Neural cell (in vitro differentiated cells): ENCODE measurements around the gene TMEFF2. TPM values are rescaled to one million over a fixed set of nuclear protein-coding genes. Genes with fewer than 3 reads are reported as not detected.

Experiments used
- H2AFZ ChIP-seq: fragments of 200-600, 300-800 bp; sonication (generic), shearing (Covaris generic); 2 replicates; pipeline ENCODE4 v1.6.0; 2014; ENCODE audit warnings: low read depth, mild to moderate bottlenecking, antibody characterized with exemption, low read length, moderate library complexity
- H3F3A ChIP-seq: fragments of 200-600 bp; shearing (Covaris generic); 2 replicates; pipeline ENCODE4 v1.6.1; 2016; ENCODE audit warnings: mild to moderate bottlenecking, moderate library complexity, mixed read lengths, antibody characterized with exemption, low read length; ENCODE audit not compliant: insufficient read depth, poor library complexity, severe bottlenecking
- H3K27ac ChIP-seq: fragments of 200-600, 300-800 bp; sonication (generic), shearing (Covaris generic); 2 replicates; pipeline ENCODE4 v1.5.1; 2014; ENCODE audit warnings: mild to moderate bottlenecking, low read length, moderate library complexity
- H3K27me3 ChIP-seq: fragments of 300-800, 200-600 bp; sonication (generic), shearing (Covaris generic); 2 replicates; pipeline ENCODE4 v1.6.0; 2014; ENCODE audit warnings: mild to moderate bottlenecking, low read depth, low read length, moderate library complexity; ENCODE audit not compliant: insufficient read depth
- H3K36me3 ChIP-seq: fragments of 300-800, 200-600 bp; sonication (generic), shearing (Covaris generic); 2 replicates; pipeline ENCODE4 v1.5.1; 2014; ENCODE audit warnings: mild to moderate bottlenecking, antibody characterized with exemption, low read length, moderate library complexity; ENCODE audit not compliant: insufficient read depth
- H3K4me2 ChIP-seq: fragments of 300-800, 200-600 bp; sonication (generic), shearing (Covaris generic); 2 replicates; pipeline ENCODE4 v1.6.0; 2014; ENCODE audit warnings: mild to moderate bottlenecking, low read length
- H3K4me3 ChIP-seq: fragments of 300-800, 200-600 bp; sonication (generic), shearing (Covaris generic); 2 replicates; pipeline ENCODE4 v1.5.1; 2014; ENCODE audit warnings: mild to moderate bottlenecking, low read length, moderate library complexity
- H3K79me2 ChIP-seq: fragments of 200-600 bp; shearing (Covaris generic); replicated peaks from 2 replicates; pipeline ENCODE4 v1.6.0; 2014; ENCODE audit warnings: mild to moderate bottlenecking, low read length, moderate library complexity; ENCODE audit not compliant: insufficient read depth
- H3K9ac ChIP-seq: fragments of 300-800, 200-600 bp; sonication (generic), shearing (Covaris generic); 2 replicates; pipeline ENCODE4 v1.6.1; 2016; ENCODE audit warnings: mild to moderate bottlenecking, low read length, mixed read lengths
- H3K9me2 ChIP-seq: fragments of 200-600 bp; shearing (Covaris generic); 2 replicates; pipeline ENCODE4 v1.6.1; 2016; ENCODE audit warnings: mild to moderate bottlenecking, low read length, mixed read lengths; ENCODE audit not compliant: insufficient read depth
- H3K9me3 ChIP-seq: fragments of 200-600, 300-800 bp; sonication (generic), shearing (Covaris generic); 2 replicates; pipeline ENCODE4 v1.6.1; 2016; ENCODE audit warnings: mild to moderate bottlenecking, mixed run types, low read length, moderate library complexity, mixed read lengths
- H4K20me1 ChIP-seq: fragments of 200-600 bp; shearing (Covaris generic); 2 replicates; pipeline ENCODE4 v1.6.1; 2016; ENCODE audit warnings: mild to moderate bottlenecking, mixed run types; ENCODE audit not compliant: insufficient read depth
- CTCF ChIP-seq: fragments of 450-650 bp; IDR thresholded peaks from 2 replicates; pipeline ENCODE4 v1.5.1; 2014; ENCODE audit warnings: antibody characterized with exemption, mild to moderate bottlenecking, moderate library complexity; ENCODE audit not compliant: poor library complexity, severe bottlenecking
- EP300 ChIP-seq: fragments of 450-650 bp; conservative IDR thresholded peaks from 2 replicates; pipeline ENCODE4 v1.6.1; 2014; ENCODE audit warnings: antibody characterized with exemption, mild to moderate bottlenecking, moderate library complexity; ENCODE audit not compliant: poor library complexity, severe bottlenecking
- EZH2 ChIP-seq: fragments of 200-600, 300-800 bp; shearing (Covaris generic), sonication (generic); IDR thresholded peaks from 2 replicates; pipeline ENCODE4 v1.6.1; 2014; ENCODE audit warnings: antibody characterized with exemption, low read length, borderline replicate concordance, mild to moderate bottlenecking; ENCODE audit not compliant: insufficient read depth, poor library complexity, severe bottlenecking
- MXI1 ChIP-seq: fragments of 450-650 bp; conservative IDR thresholded peaks from 2 replicates; pipeline ENCODE4 v1.6.1; 2014; ENCODE audit warnings: antibody characterized with exemption, mild to moderate bottlenecking; ENCODE audit not compliant: poor library complexity, severe bottlenecking
- POLR2AphosphoS5 ChIP-seq: IDR thresholded peaks from 2 replicates; pipeline ENCODE4 v1.6.1; 2012
- RAD21 ChIP-seq: fragments of 450-650 bp; conservative IDR thresholded peaks from 2 replicates; pipeline ENCODE4 v1.6.1; 2014; ENCODE audit warnings: antibody characterized with exemption, mild to moderate bottlenecking, moderate library complexity
- REST ChIP-seq: IDR thresholded peaks from 2 replicates; pipeline ENCODE4 v1.6.1; 2012; ENCODE audit warnings: borderline replicate concordance
- SMC3 ChIP-seq: fragments of 450-650 bp; conservative IDR thresholded peaks from 2 replicates; pipeline ENCODE4 v1.6.1; 2014; ENCODE audit warnings: antibody characterized with exemption, mild to moderate bottlenecking, moderate library complexity; ENCODE audit not compliant: poor library complexity
- TAF1 ChIP-seq: IDR thresholded peaks from 2 replicates; pipeline ENCODE4 v1.6.1; 2012; ENCODE audit warnings: low read depth
- polyA plus RNA-seq: library from polyadenylated mRNA; depleted of rRNA; stranded (reverse); fragments of >200 nt; gene quantifications from 2 replicates; pipeline ENCODE4 v1.2.3, GENCODE V29; 2014

Gene TMEFF2
- polyA plus RNA-seq, 1 donor from 2014 or later = 24.6 TPM

GRCh38 chr2:191959209-191959608 lies 235.5 kb downstream of the TMEFF2 start:
- Histone ChIP-seq H3K27ac (no peak overlapping the region), H3K79me2 (no peaks in the 10 kb centered on the region), H3K9me3 (no peaks in the 10 kb centered on the region), H3K9ac (no peak overlapping the region), H4K20me1 (no peaks in the 10 kb centered on the region), H3K4me3 (no peak overlapping the region), H3K4me2 (no peak overlapping the region), H3F3A (no peaks in the 10 kb centered on the region), H3K27me3 (no peaks in the 10 kb centered on the region), H3K36me3 (no peaks in the 10 kb centered on the region), H2AFZ (no peak overlapping the region), H3K9me2 (no peaks in the 10 kb centered on the region)
- no peak for TF ChIP-seq SMC3
- TF ChIP-seq TAF1 = no peak
- no peak for TF ChIP-seq POLR2AphosphoS5
- no peak for TF ChIP-seq MXI1
- TF ChIP-seq EP300 = no peak
- TF ChIP-seq RAD21 = no peak
- TF ChIP-seq CTCF = no peak
- TF ChIP-seq REST = no peak
- no peak for TF ChIP-seq EZH2

GRCh38 chr2:191957996-191958860 lies 236.5 kb downstream of the TMEFF2 start:
- Histone ChIP-seq H3K9me3 (no peaks in the 10 kb centered on the region), H2AFZ (no peak overlapping the region), H3K27me3 (no peaks in the 10 kb centered on the region), H3K27ac (no peak overlapping the region), H3F3A (no peaks in the 10 kb centered on the region), H3K4me3 (no peak overlapping the region), H3K36me3 (no peaks in the 10 kb centered on the region), H3K79me2 (no peaks in the 10 kb centered on the region), H3K4me2 (no peak overlapping the region), H3K9me2 (no peaks in the 10 kb centered on the region), H3K9ac (no peak overlapping the region), H4K20me1 (no peaks in the 10 kb centered on the region)
- TF ChIP-seq MXI1 (no peak), REST (no peak), SMC3 (no peak), CTCF (no peak), RAD21 (no peak), TAF1 (no peak), POLR2AphosphoS5 (no peak), EP300 (no peak), EZH2 (no peak)
